CD8-positive, alpha-beta memory T cell (primary cell): ENCODE results near the gene IARS1. TPM values are rescaled to one million over a fixed set of nuclear protein-coding genes. Genes with fewer than 3 reads are reported as not detected.

ENCODE experiments used
- CTCF ChIA-PET: fragments of 350-600 bp; sonication (Branson Sonifier 250); formaldehyde crosslinking; loops from one replicate; lab custom pipeline; 2021; ENCODE audit warnings: antibody characterized with exemption; lab: Charles Lee
- POLR2A ChIA-PET: fragments of 350-600 bp; sonication (Branson Sonifier 250); formaldehyde crosslinking; loops from one replicate; lab custom pipeline; 2021; ENCODE audit warnings: antibody characterized with exemption; lab: Charles Lee
- DNase-seq, 5 donors: peaks; one replicate each; pipeline versions ENCODE4 v3.0.0 to v3.0.0-alpha.2; 2020 to 2022; ENCODE audit warnings: mixed read lengths in 1 of 5
- H3K27ac ChIP-seq: one replicate; pipeline ENCODE4 v1.7.0; 2013; ENCODE audit warnings: low read depth, mild to moderate bottlenecking, low read length, moderate library complexity
- H3K27me3 ChIP-seq: 2 replicates; pipeline ENCODE4 v1.7.0; 2013; ENCODE audit warnings: low read length, mild to moderate bottlenecking; ENCODE audit not compliant: insufficient read depth, poor library complexity, severe bottlenecking
- H3K36me3 ChIP-seq: 2 replicates; pipeline ENCODE4 v1.7.0; 2013; ENCODE audit warnings: mild to moderate bottlenecking, low read length, moderate library complexity; ENCODE audit not compliant: insufficient read depth
- H3K4me1 ChIP-seq: 2 replicates; pipeline ENCODE4 v1.7.0; 2013; ENCODE audit warnings: mild to moderate bottlenecking, low read length, moderate library complexity; ENCODE audit not compliant: insufficient read depth
- H3K4me3 ChIP-seq: 2 replicates; pipeline ENCODE4 v1.7.0; 2013; ENCODE audit warnings: mild to moderate bottlenecking, low read length
- H3K9me3 ChIP-seq: 2 replicates; pipeline ENCODE4 v1.7.0; 2013; ENCODE audit warnings: mild to moderate bottlenecking, low read length
- H3K27ac Mint-ChIP-seq, 8 donors: one replicate each; pipeline ENCODE4 v1.8.0; 2020 to 2021; ENCODE audit warnings: mixed read lengths in 8 of 8, mild to moderate bottlenecking in 6 of 8, inconsistent platforms in 3 of 8, moderate library complexity in 3 of 8
- H3K27me3 Mint-ChIP-seq, 2 donors: one replicate each; pipeline ENCODE4 v1.8.0; 2020 to 2021; ENCODE audit warnings: mixed read lengths in 2 of 2, mild to moderate bottlenecking in 1 of 2, moderate library complexity in 1 of 2
- H3K36me3 Mint-ChIP-seq, 3 donors: one replicate each; pipeline ENCODE4 v1.8.0; 2020 to 2021; ENCODE audit warnings: mixed read lengths in 3 of 3, inconsistent platforms in 1 of 3, mild to moderate bottlenecking in 1 of 3
- H3K4me1 Mint-ChIP-seq, 3 donors: one replicate each; pipeline ENCODE4 v1.8.0; 2020 to 2021; ENCODE audit warnings: mixed read lengths in 3 of 3, inconsistent platforms in 1 of 3, mild to moderate bottlenecking in 1 of 3
- H3K4me3 Mint-ChIP-seq, 7 donors: one replicate each; pipeline ENCODE4 v1.8.0; 2020 to 2021; ENCODE audit warnings: mixed read lengths in 7 of 7, mild to moderate bottlenecking in 6 of 7, moderate library complexity in 4 of 7, inconsistent platforms in 2 of 7
- H3K9me3 Mint-ChIP-seq, 5 donors: one replicate each; pipeline ENCODE4 v1.8.0; 2020 to 2022; ENCODE audit warnings: mixed read lengths in 5 of 5, mild to moderate bottlenecking in 3 of 5, moderate library complexity in 2 of 5, inconsistent platforms in 1 of 5
- polyA plus RNA-seq: library from polyadenylated mRNA; unstranded; fragments of 300-500 nt; fragmentation: Illumina TruSeq; gene quantifications from one replicate; pipeline ENCODE4 v1.2.3, GENCODE V29; 2021
- total RNA-seq, 2 experiments: library from RNA; stranded (reverse); gene quantifications; one replicate each; pipeline ENCODE4 v1.2.3, GENCODE V29; 2021

Gene IARS1
- total and polyA plus RNA-seq, 3 experiments from 2014 or later: 60.3 to 230 (median 227) TPM

GRCh38 chr9:92254381-92255337 is 38.8 kb downstream of the IARS1 start:
- DNase-seq: no peak
- Histone ChIP-seq H3K4me3 (no peak overlapping the region), H3K27ac (no peak overlapping the region), H3K36me3 (peaks cover 57% of the 10 kb centered on the region), H3K27me3 (no peaks in the 10 kb centered on the region), H3K9me3 (no peaks in the 10 kb centered on the region), H3K4me1 (no peaks in the 10 kb centered on the region)
- H3K27ac Mint-ChIP-seq: no peak overlapping the region
- H3K27me3 Mint-ChIP-seq: no peaks in the 10 kb centered on the region
- H3K36me3 Mint-ChIP-seq: peaks cover 7 to 95% (median 36%) of the 10 kb centered on the region in 3 donors
- H3K4me3 Mint-ChIP-seq: no peak overlapping the region
- ChIA-PET POLR2A (no interaction called here), CTCF (no interaction called here)
- no peaks in the 10 kb centered on the region for H3K9me3 Mint-ChIP-seq
- peaks cover 0 to 1% (median 0%) of the 10 kb centered on the region in 3 donors for H3K4me1 Mint-ChIP-seq

DNA sequence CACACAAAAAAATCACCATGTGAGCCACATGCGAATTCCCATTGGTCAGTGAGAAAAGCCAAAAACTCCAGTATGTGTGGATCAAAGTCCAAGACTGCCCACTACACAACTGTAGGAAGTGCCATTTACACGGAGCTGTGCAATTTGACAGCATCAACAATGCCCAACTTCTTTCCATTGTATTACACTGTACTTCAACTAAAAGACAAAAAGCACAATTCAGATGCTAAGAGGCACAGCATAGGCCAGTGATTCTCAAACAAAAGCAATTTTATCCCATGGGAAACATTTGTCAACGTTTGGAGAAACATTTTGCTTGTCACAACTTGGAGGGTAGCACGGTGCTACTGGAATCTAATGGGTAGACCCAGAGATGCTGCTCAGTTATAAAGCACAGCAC is 39.8 kb downstream of the IARS1 start:
- Histone ChIP-seq H3K27ac (no peak overlapping the region), H3K4me3 (no peak overlapping the region), H3K4me1 (no peaks in the 10 kb centered on the region), H3K36me3 (peaks cover 47% of the 10 kb centered on the region), H3K27me3 (no peaks in the 10 kb centered on the region), H3K9me3 (no peaks in the 10 kb centered on the region)
- Mint-ChIP-seq H3K27ac (peak overlapping the region in 1 of 8 donors; percentile 81), H3K36me3 (peaks cover 6 to 93% (median 36%) of the 10 kb centered on the region in 3 donors), H3K27me3 (no peaks in the 10 kb centered on the region), H3K4me3 (no peak overlapping the region), H3K4me1 (peaks cover 0 to 1% (median 0%) of the 10 kb centered on the region in 3 donors), H3K9me3 (no peaks in the 10 kb centered on the region)
- ChIA-PET POLR2A (no interaction called here), CTCF (no interaction called here)
- no peak for DNase-seq

- CTCF ChIA-PET: interaction anchor here (0.5 kb wide), 1 partner anchor 22 kb away, joined by 3 read pairs; no protein-coding TSS in a partner anchor
- no peaks in the 10 kb centered on the region for H3K4me1 Mint-ChIP-seq
- peaks cover 73% of the 10 kb centered on the region for H3K36me3 ChIP-seq
- no peaks in the 10 kb centered on the region for H3K9me3 ChIP-seq
- H3K27ac Mint-ChIP-seq: peak overlapping the region in 1 of 8 donors; percentile 42
- no peak overlapping the region for H3K4me3 ChIP-seq
- no peaks in the 10 kb centered on the region for H3K27me3 Mint-ChIP-seq
- POLR2A ChIA-PET: no interaction called here
- no peak overlapping the region for H3K27ac ChIP-seq
- H3K36me3 Mint-ChIP-seq: peaks cover 20 to 92% (median 48%) of the 10 kb centered on the region in 3 donors
- no peak overlapping the region for H3K4me3 Mint-ChIP-seq
- H3K4me1 ChIP-seq: no peaks in the 10 kb centered on the region
- no peaks in the 10 kb centered on the region for H3K9me3 Mint-ChIP-seq
- no peaks in the 10 kb centered on the region for H3K27me3 ChIP-seq
- DNase-seq: no peak
Measured at GRCh38 chr9:92247981-92248380, 45.5 kb downstream of the IARS1 start.

DNA sequence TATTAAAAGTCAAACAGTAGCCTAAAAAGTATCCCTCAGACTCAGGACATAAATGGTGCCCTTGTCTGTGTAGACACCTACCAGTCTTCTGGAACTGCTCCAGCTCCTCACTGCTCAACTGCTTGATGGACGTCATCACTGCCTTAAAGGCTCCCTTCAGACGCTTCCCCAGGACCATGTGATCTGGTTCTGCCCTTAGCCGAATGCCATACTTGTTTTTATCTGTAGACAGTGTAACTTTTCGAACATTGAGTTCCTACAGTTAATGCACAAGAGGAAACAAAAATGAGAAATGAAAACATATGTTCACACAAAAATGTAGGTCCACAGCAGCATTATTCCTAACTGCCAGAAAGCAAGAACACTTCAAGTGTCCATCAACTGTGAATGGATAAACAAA is 46.2 kb downstream of the IARS1 start:
- H3K4me1 Mint-ChIP-seq: no peaks in the 10 kb centered on the region
- peaks cover 20 to 93% (median 50%) of the 10 kb centered on the region in 3 donors for H3K36me3 Mint-ChIP-seq
- H3K9me3 Mint-ChIP-seq: no peaks in the 10 kb centered on the region
- H3K4me1 ChIP-seq: no peaks in the 10 kb centered on the region
- H3K4me3 ChIP-seq: no peak overlapping the region
- H3K4me3 Mint-ChIP-seq: no peak overlapping the region
- ChIA-PET POLR2A (no interaction called here), CTCF (no interaction called here)
- H3K27me3 ChIP-seq: no peaks in the 10 kb centered on the region
- H3K27ac ChIP-seq: no peak overlapping the region
- no peak overlapping the region for H3K27ac Mint-ChIP-seq
- H3K36me3 ChIP-seq: peaks cover 77% of the 10 kb centered on the region
- H3K9me3 ChIP-seq: no peaks in the 10 kb centered on the region
- no peaks in the 10 kb centered on the region for H3K27me3 Mint-ChIP-seq
- no peak for DNase-seq

DNA sequence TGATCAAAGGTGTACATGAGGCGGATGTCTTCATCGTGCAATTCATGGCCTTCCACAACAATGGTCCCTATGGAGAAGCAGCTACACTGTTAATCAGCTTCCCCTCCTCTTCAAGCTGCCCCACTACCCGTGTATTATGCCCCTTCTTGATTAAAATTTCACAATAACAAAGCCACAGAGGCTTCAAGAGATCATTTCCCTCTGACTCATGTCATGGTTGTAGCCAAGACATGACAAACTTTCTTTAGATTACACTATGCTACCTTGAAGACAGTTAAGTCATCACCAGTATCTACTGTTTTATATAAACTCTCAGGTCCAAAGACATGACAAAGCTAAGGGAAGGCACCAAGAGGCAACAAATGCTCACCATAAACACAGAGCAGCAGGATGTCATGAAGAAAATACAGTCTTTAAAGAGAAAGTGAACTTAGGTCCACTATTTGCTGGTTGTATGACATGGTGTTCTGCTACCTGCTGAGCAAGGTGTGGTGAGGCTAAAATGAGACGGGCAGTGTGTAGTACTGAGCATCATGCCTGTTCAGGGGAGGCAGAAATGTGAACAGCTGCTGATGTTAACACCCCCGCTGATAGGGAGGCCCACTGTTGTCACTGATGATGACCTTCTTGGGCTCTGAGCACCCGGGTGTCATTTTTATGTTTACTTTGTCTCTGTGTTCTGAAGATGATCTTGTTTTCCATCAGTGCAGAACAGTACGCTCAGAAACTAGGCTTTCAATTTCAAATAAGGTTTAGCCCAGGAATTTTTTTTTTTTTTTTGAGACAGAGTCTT is 48.3 kb downstream of the IARS1 start:
- Histone ChIP-seq H3K9me3 (no peaks in the 10 kb centered on the region), H3K27me3 (no peaks in the 10 kb centered on the region), H3K36me3 (peaks cover 76% of the 10 kb centered on the region), H3K4me3 (no peak overlapping the region), H3K27ac (no peak overlapping the region), H3K4me1 (no peaks in the 10 kb centered on the region)
- Mint-ChIP-seq H3K27ac (no peak overlapping the region), H3K4me3 (no peak overlapping the region), H3K27me3 (no peaks in the 10 kb centered on the region), H3K9me3 (no peaks in the 10 kb centered on the region), H3K4me1 (no peaks in the 10 kb centered on the region), H3K36me3 (peaks cover 27 to 96% (median 49%) of the 10 kb centered on the region in 3 donors)
- CTCF ChIA-PET: no interaction called here
- no peak for DNase-seq
- POLR2A ChIA-PET: no interaction called here

Other genes with a start within 250 kb of the IARS1 start
- gene SPTLC1, start 178.3 kb downstream of the IARS1 start, total RNA-seq: 10 to 100 TPM; 60.7 to 64.0 TPM
- gene SPTLC1, start 178.3 kb downstream of the IARS1 start, polyA plus RNA-seq: 38.8 TPM
- gene NOL8, start 31.7 kb upstream of the IARS1 start, total RNA-seq: 10 to 100 TPM; 64.0 to 69.6 TPM
- gene NOL8, start 31.7 kb upstream of the IARS1 start, polyA plus RNA-seq: 37.0 TPM
- gene CENPP, start 32.3 kb upstream of the IARS1 start, total RNA-seq: 10 to 100 TPM; 19.5 to 20.9 TPM
- gene CENPP, start 32.3 kb upstream of the IARS1 start, polyA plus RNA-seq: 2.5 TPM
- not detected for gene OGN, start 110.9 kb upstream of the IARS1 start, total RNA-seq
- gene OGN, start 110.9 kb upstream of the IARS1 start, polyA plus RNA-seq: 0.18 TPM
- gene OMD, start 130.8 kb upstream of the IARS1 start, total RNA-seq: not detected
- gene OMD, start 130.8 kb upstream of the IARS1 start, polyA plus RNA-seq: not detected
- not detected for gene ASPN, start 188.8 kb upstream of the IARS1 start, total RNA-seq
- gene ASPN, start 188.8 kb upstream of the IARS1 start, polyA plus RNA-seq: not detected
- gene ECM2, start 242.3 kb upstream of the IARS1 start, total RNA-seq: not detected
- not detected for gene ECM2, start 242.3 kb upstream of the IARS1 start, polyA plus RNA-seq